Measurements from ENCODE around the gene TMEM25. TPM values are rescaled to one million over a fixed set of nuclear protein-coding genes. Genes with fewer than 3 reads are reported as not detected.
"Not testable (repeated sequence)": the region's sequence is repeated elsewhere in the genome, so short reads cannot be mapped to it uniquely, and the experiment has no call there.

The TMEM25 gene
- total RNA-seq: 10 to 100 TPM; 35.5 to 39.6 TPM

- peak; percentile 81 for ATAC-seq
- Histone ChIP-seq H3K36me3 (replicated peaks in 1 of 2; ENCODE audit: insufficient read depth in 1 of 2, low read depth in 2 of 2) (no peaks in the 10 kb centered on the region), H3K27me3 (no peaks in the 10 kb centered on the region), H3K27ac (peak within 1 kb of the TSS; percentile 52 to 81 (median 72)), H3K4me3 (peak within 1 kb of the TSS; percentile 80 to 91), H3K4me1 (peaks cover 35% of the 10 kb centered on the region), H3K9me3 (no peaks in the 10 kb centered on the region)
- 1% methylated on average over 23 to 85 of the region's 94 CpGs for WGBS, 2 donors
- DNase-seq: peak; percentile 65 to 82 (median 68)
- TF ChIP-seq POLR2A (IDR thresholded peaks at IDR 0.05) (peak; percentile 33 to 66 (median 54)), CTCF (IDR thresholded peaks at IDR 0.05) (no peak)
- intact Hi-C loops (cut with DNase I): no loop called here
These were observed at the start of gene TMEM25 for GRCh38 chr11:118530683-118531596. TSS of gene TMEM25 (plus strand) at chr11:118531192. CDS start at chr11:118531802, 610 bp downstream.

DNA sequence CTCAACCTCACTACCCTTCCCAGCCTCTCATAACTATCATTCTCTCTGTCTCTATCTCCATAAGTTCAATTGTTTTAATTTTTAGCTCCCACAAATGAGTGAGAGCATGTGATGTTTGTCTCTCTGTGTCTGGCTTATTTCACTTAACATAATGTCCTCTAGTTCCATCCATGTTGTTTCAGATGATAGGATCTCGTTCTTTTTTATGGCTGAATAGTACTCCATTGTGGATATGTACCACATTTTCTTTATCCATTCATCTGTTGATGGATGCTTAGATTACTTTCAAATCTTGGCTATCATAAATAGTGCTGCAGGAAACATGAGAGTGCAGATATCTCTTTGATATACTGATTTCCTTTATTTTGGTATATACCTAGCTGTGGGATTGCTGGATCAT, 49.8 kb upstream of the TMEM25 start:
- H3K4me3 ChIP-seq; H3K4me1 ChIP-seq; DNase-seq; H3K27ac ChIP-seq; intact Hi-C loops (cut with DNase I); H3K27me3 ChIP-seq; ATAC-seq; H3K9me3 ChIP-seq: not testable (repeated sequence)
- 100% methylated on average over 1 of the region's 1 CpG for WGBS, 2 donors
- peaks cover 6 to 49% of the 10 kb centered on the region in 2 donors for H3K36me3 ChIP-seq (replicated peaks in 1 of 2; ENCODE audit: insufficient read depth in 1 of 2, low read depth in 2 of 2)

DNA sequence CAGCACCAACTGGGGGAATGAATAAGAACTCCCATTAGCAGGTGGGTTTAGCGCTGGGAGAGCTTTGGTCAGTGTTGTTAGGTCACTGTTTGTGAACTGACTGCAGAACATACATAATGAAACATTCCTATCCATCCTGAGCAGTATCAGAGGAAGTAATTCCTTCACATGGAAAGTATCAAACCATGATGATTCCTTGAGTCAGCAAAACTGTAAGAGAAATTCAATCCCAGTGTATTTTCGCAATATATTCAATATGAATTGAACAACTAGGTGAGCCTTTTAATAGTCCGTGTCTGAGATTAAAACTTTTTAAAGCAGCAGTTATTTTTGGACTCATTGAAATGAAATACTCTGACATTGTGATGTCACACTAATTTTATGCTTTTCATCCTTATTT, 46.6 kb upstream of the TMEM25 start:
- intact Hi-C loops (cut with DNase I): no loop called here
- 90 to 99% methylated on average over 3 of the region's 3 CpGs for WGBS, 2 donors
- H3K9me3 ChIP-seq: no peaks in the 10 kb centered on the region

GRCh38 chr11:118485273-118485672, 45.7 kb upstream of the TMEM25 start:
- no peak overlapping the region for H3K4me3 ChIP-seq
- H3K27me3 ChIP-seq: no peaks in the 10 kb centered on the region
- intact Hi-C loops (cut with DNase I): no loop called here
- no peak for DNase-seq
- ATAC-seq: no peak
- TF ChIP-seq CTCF (IDR thresholded peaks at IDR 0.05) (no peak), POLR2A (IDR thresholded peaks at IDR 0.05) (no peak)
- peaks cover 12 to 49% of the 10 kb centered on the region in 2 donors for H3K36me3 ChIP-seq (replicated peaks in 1 of 2; ENCODE audit: insufficient read depth in 1 of 2, low read depth in 2 of 2)
- H3K4me1 ChIP-seq: no peaks in the 10 kb centered on the region
- H3K27ac ChIP-seq: no peak overlapping the region
- no peaks in the 10 kb centered on the region for H3K9me3 ChIP-seq

More for the DNA sequence above, 46.6 kb upstream of the TMEM25 start:
- Histone ChIP-seq H3K36me3 (replicated peaks in 1 of 2; ENCODE audit: insufficient read depth in 1 of 2, low read depth in 2 of 2) (peaks cover 4 to 41% of the 10 kb centered on the region in 2 donors), H3K27ac (no peak overlapping the region), H3K4me3 (no peak overlapping the region), H3K4me1 (no peaks in the 10 kb centered on the region), H3K27me3 (no peaks in the 10 kb centered on the region)
- TF ChIP-seq CTCF (IDR thresholded peaks at IDR 0.05): no peak
- TF ChIP-seq POLR2A (IDR thresholded peaks at IDR 0.05): no peak
- ATAC-seq: no peak
- DNase-seq: no peak

DNA sequence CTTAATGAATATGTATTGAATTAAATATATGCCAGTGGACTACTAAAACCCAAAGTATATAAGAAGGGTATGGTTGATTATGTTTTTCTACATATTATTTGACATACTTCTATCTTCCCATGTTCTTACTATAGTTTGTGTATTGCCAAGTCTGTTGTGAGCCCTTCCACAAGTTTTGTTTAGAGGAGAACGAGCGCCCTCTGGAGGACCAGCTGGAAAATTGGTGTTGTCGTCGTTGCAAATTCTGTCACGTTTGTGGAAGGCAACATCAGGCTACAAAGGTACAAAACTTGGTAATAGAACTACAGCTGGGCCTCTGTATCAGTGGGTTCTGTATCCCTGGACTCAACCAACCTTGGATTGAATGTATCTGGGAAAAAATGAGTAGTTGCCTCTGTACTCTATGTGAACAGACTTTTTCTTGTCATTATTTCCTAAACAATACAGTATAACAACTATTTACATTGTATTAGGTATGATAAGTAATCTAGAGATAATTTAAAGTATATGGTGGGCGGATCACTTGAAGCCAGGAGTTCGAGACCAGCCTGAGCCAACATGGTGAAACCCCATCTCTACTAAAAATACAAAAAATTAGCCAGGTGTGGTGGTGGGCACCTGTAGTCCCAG, 42.4 kb upstream of the TMEM25 start:
- DNase-seq: peak; percentile 57 to 66 (median 63)
- no peaks in the 10 kb centered on the region for H3K27me3 ChIP-seq
- TF ChIP-seq CTCF (IDR thresholded peaks at IDR 0.05): peak; percentile 39 to 78 (median 74)
- no peak for TF ChIP-seq POLR2A (IDR thresholded peaks at IDR 0.05)
- no peak overlapping the region for H3K27ac ChIP-seq
- H3K9me3 ChIP-seq: no peaks in the 10 kb centered on the region
- 24 to 25% methylated on average over 7 of the region's 7 CpGs for WGBS, 2 donors
- H3K4me3 ChIP-seq: no peak overlapping the region
- H3K4me1 ChIP-seq: no peaks in the 10 kb centered on the region
- intact Hi-C loops (cut with DNase I): no loop called here
- peaks cover 17 to 50% of the 10 kb centered on the region in 2 donors for H3K36me3 ChIP-seq (replicated peaks in 1 of 2; ENCODE audit: insufficient read depth in 1 of 2, low read depth in 2 of 2)
- ATAC-seq: peak; percentile 77
